Neutrophil (primary cell): ENCODE results near the gene CNTN2.

ENCODE experiments used
- H3K27ac ChIP-seq: fragments of 200-600 bp; sonication (generic); 2 replicates; pipeline ENCODE4 v1.5.1; 2016; ENCODE audit warnings: mild to moderate bottlenecking, moderate library complexity
- H3K27me3 ChIP-seq: fragments of 200-600 bp; sonication (generic); 2 replicates; pipeline ENCODE4 v1.6.0; 2016; ENCODE audit warnings: mild to moderate bottlenecking
- H3K36me3 ChIP-seq: fragments of 200-600 bp; sonication (generic); 2 replicates; pipeline ENCODE4 v1.5.1; 2017
- H3K4me1 ChIP-seq, 2 experiments: fragments of 200-600 bp in 1 of 2; sonication (generic) in 1 of 2; 1 replicate in 1 of 2; 2 replicates in 1 of 2; pipeline versions ENCODE4 v1.5.1 to v1.6.1; 2013 to 2016; ENCODE audit warnings: low read depth in 1 of 2, low read length in 1 of 2, mild to moderate bottlenecking in 1 of 2, moderate library complexity in 1 of 2; ENCODE audit not compliant: control insufficient read depth in 1 of 2, insufficient read depth in 1 of 2
- H3K4me3 ChIP-seq, 2 experiments: fragments of 200-600 bp in 1 of 2; sonication (generic) in 1 of 2; 1 replicate in 1 of 2; 2 replicates in 1 of 2; pipeline ENCODE4 v1.5.1; 2013 to 2016; ENCODE audit warnings: low read depth in 1 of 2, low read length in 1 of 2, mild to moderate bottlenecking in 1 of 2, moderate library complexity in 1 of 2
- H3K9me3 ChIP-seq: fragments of 200-600 bp; sonication (generic); 2 replicates; pipeline ENCODE4 v1.5.1; 2016
- CTCF ChIP-seq: fragments of 200-600 bp; sonication (generic); IDR thresholded peaks from 2 replicates; pipeline ENCODE4 v1.5.1; 2016; ENCODE audit warnings: antibody characterized with exemption

Gene CNTN2

GRCh38 chr1:205030896-205031295 lies 12.1 kb upstream of the CNTN2 start:
- Histone ChIP-seq H3K27me3 (peaks cover 6% of the 10 kb centered on the region), H3K27ac (no peak overlapping the region), H3K9me3 (no peaks in the 10 kb centered on the region), H3K36me3 (no peaks in the 10 kb centered on the region), H3K4me1 (no peaks in the 10 kb centered on the region), H3K4me3 (no peak overlapping the region)
- no peak for TF ChIP-seq CTCF

- Histone ChIP-seq H3K36me3 (no peaks in the 10 kb centered on the region), H3K4me1 (no peaks in the 10 kb centered on the region), H3K27ac (no peak overlapping the region), H3K9me3 (no peaks in the 10 kb centered on the region), H3K4me3 (no peak overlapping the region), H3K27me3 (peaks cover 6% of the 10 kb centered on the region)
- no peak for TF ChIP-seq CTCF
These were observed 10.5 kb upstream of the CNTN2 start for GRCh38 chr1:205032508-205032907.

GRCh38 chr1:205037539-205037938 lies 5.5 kb upstream of the CNTN2 start:
- Histone ChIP-seq H3K36me3 (no peaks in the 10 kb centered on the region), H3K4me1 (peaks cover 0 to 3% of the 10 kb centered on the region in 2 experiments), H3K27ac (no peak overlapping the region), H3K4me3 (no peak overlapping the region), H3K27me3 (peaks cover 24% of the 10 kb centered on the region), H3K9me3 (no peaks in the 10 kb centered on the region)
- no peak for TF ChIP-seq CTCF

GRCh38 chr1:205038132-205038786 lies 4.8 kb upstream of the CNTN2 start:
- Histone ChIP-seq H3K36me3 (no peaks in the 10 kb centered on the region), H3K27me3 (peaks cover 32% of the 10 kb centered on the region), H3K4me3 (no peak overlapping the region), H3K27ac (no peak overlapping the region), H3K9me3 (no peaks in the 10 kb centered on the region), H3K4me1 (peaks cover 3 to 10% of the 10 kb centered on the region in 2 experiments)
- TF ChIP-seq CTCF = no peak

- peaks cover 61% of the 10 kb centered on the region for H3K27me3 ChIP-seq
These were observed 1.9 kb upstream of the CNTN2 start for GRCh38 chr1:205041001-205041715.

More at GRCh38 chr1:205041001-205041715, 1.9 kb upstream of the CNTN2 start:
- Histone ChIP-seq H3K4me1 (peaks cover 3 to 11% of the 10 kb centered on the region in 2 experiments), H3K36me3 (no peaks in the 10 kb centered on the region), H3K4me3 (no peak overlapping the region), H3K27ac (no peak overlapping the region), H3K9me3 (no peaks in the 10 kb centered on the region)
- TF ChIP-seq CTCF = no peak
